Measurements from ENCODE around the gene CCDC81.

DNA sequence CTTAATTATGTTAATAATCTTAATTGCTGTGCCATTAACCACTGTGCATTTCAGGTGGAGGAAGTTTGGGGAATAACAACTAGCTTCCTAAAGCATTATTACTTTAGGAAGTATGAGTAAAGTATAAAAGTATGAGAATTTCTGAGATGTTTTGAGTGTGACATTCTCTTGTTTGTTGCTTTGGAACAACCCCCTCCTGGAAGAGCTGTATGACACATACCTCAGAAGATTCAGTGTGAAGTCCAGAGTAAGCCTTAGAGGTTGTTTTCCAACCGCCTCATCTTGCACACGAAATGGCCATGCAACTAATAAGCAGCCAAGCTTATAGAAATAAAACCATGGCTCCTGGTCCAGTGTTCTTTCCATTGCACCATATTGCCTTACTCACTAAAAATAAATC, 21.7 kb downstream of the CCDC81 start:
- TF ChIP-seq, protein P1, sequence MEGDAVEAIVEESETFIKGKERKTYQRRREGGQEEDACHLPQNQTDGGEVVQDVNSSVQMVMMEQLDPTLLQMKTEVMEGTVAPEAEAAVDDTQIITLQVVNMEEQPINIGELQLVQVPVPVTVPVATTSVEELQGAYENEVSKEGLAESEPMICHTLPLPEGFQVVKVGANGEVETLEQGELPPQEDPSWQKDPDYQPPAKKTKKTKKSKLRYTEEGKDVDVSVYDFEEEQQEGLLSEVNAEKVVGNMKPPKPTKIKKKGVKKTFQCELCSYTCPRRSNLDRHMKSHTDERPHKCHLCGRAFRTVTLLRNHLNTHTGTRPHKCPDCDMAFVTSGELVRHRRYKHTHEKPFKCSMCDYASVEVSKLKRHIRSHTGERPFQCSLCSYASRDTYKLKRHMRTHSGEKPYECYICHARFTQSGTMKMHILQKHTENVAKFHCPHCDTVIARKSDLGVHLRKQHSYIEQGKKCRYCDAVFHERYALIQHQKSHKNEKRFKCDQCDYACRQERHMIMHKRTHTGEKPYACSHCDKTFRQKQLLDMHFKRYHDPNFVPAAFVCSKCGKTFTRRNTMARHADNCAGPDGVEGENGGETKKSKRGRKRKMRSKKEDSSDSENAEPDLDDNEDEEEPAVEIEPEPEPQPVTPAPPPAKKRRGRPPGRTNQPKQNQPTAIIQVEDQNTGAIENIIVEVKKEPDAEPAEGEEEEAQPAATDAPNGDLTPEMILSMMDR (IDR thresholded peaks at IDR 0.05; ENCODE audit: insufficient read depth, low read length), result no peak
- TF ChIP-seq SPI1 (IDR thresholded peaks at IDR 0.05; ENCODE audit: borderline replicate concordance, low read depth), result no peak
- TF ChIP-seq POLR2AphosphoS5 (IDR thresholded peaks at IDR 0.05; ENCODE audit: low read depth), result no peak
- TF ChIP-seq, protein P2, sequence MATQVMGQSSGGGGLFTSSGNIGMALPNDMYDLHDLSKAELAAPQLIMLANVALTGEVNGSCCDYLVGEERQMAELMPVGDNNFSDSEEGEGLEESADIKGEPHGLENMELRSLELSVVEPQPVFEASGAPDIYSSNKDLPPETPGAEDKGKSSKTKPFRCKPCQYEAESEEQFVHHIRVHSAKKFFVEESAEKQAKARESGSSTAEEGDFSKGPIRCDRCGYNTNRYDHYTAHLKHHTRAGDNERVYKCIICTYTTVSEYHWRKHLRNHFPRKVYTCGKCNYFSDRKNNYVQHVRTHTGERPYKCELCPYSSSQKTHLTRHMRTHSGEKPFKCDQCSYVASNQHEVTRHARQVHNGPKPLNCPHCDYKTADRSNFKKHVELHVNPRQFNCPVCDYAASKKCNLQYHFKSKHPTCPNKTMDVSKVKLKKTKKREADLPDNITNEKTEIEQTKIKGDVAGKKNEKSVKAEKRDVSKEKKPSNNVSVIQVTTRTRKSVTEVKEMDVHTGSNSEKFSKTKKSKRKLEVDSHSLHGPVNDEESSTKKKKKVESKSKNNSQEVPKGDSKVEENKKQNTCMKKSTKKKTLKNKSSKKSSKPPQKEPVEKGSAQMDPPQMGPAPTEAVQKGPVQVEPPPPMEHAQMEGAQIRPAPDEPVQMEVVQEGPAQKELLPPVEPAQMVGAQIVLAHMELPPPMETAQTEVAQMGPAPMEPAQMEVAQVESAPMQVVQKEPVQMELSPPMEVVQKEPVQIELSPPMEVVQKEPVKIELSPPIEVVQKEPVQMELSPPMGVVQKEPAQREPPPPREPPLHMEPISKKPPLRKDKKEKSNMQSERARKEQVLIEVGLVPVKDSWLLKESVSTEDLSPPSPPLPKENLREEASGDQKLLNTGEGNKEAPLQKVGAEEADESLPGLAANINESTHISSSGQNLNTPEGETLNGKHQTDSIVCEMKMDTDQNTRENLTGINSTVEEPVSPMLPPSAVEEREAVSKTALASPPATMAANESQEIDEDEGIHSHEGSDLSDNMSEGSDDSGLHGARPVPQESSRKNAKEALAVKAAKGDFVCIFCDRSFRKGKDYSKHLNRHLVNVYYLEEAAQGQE (IDR thresholded peaks at IDR 0.05; ENCODE audit: insufficient replicate concordance, low read depth), result no peak
- TF ChIP-seq GABPA (IDR thresholded peaks at IDR 0.05; ENCODE audit: low read depth), result no peak
